Adrenal gland (tissue), 5 donors: ENCODE data around the gene GLDC.

Experiments used
- POLR2A ChIP-seq, 2 donors: fragments of 450-650 bp; IDR thresholded peaks; one replicate each; pipeline ENCODE4 v1.6.1; 2017; ENCODE audit warnings: antibody characterized with exemption in 2 of 2, mild to moderate bottlenecking in 2 of 2, moderate library complexity in 1 of 2
- TF ChIP-seq, protein P1 (sequence below), 6 experiments: fragments of 450-650 bp in 4 of 6; fragments of 200-600 bp in 2 of 6; sonication (generic) in 1 of 6; IDR thresholded peaks; 1 replicate in 5 of 6; 2 replicates in 1 of 6; pipeline versions ENCODE4 v1.5.1 to v1.8.0; 2016 to 2021; ENCODE audit warnings: antibody characterized with exemption in 6 of 6, mild to moderate bottlenecking in 2 of 6, moderate library complexity in 1 of 6
- donor health status: DM: no; HTN: no; CAD: no.

DNA sequence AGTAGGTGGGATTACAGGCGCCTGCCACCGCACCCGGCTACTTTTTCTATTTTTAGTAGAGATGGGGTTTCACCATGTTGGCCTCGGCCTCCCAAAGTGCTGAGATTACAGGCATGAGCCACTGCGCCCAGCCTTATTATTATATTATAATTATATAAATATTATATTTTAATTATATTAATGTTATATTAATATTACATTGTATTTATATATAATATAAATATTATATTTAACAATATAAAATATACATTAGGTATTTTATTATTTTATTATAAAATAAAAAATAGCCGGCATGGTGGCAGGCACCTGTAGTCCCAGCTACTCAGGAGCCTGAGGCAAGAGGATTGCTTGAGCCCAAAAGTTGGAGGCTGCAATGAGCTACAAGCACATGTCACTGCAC, 21.6 kb upstream of the GLDC start:
- TF ChIP-seq, protein P1, sequence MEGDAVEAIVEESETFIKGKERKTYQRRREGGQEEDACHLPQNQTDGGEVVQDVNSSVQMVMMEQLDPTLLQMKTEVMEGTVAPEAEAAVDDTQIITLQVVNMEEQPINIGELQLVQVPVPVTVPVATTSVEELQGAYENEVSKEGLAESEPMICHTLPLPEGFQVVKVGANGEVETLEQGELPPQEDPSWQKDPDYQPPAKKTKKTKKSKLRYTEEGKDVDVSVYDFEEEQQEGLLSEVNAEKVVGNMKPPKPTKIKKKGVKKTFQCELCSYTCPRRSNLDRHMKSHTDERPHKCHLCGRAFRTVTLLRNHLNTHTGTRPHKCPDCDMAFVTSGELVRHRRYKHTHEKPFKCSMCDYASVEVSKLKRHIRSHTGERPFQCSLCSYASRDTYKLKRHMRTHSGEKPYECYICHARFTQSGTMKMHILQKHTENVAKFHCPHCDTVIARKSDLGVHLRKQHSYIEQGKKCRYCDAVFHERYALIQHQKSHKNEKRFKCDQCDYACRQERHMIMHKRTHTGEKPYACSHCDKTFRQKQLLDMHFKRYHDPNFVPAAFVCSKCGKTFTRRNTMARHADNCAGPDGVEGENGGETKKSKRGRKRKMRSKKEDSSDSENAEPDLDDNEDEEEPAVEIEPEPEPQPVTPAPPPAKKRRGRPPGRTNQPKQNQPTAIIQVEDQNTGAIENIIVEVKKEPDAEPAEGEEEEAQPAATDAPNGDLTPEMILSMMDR (IDR thresholded peaks at IDR 0.05), result no peak
- no peak for TF ChIP-seq POLR2A (IDR thresholded peaks at IDR 0.05)
